ENCODE measurements around the gene NLRP14.

DNA sequence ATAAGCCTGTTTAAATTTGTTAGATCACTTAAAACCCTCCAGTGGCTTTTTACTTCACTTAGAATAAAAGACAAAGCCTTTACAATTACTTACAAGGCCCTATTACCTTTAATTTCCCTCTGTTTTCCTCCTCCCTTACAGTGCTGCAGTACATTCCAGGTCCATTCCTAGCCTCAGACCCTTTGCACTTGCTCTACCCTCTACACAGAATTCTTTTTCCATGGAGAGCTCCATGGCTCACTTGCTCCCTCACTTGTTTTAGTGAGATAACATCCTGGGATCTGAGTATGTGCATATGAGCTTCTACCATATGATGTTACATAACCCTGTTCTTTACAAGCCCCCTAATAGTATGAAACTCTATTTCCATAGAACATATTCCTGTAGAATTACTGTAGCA is 24.6 kb upstream of the NLRP14 start:
- TF ChIP-seq, protein P1, sequence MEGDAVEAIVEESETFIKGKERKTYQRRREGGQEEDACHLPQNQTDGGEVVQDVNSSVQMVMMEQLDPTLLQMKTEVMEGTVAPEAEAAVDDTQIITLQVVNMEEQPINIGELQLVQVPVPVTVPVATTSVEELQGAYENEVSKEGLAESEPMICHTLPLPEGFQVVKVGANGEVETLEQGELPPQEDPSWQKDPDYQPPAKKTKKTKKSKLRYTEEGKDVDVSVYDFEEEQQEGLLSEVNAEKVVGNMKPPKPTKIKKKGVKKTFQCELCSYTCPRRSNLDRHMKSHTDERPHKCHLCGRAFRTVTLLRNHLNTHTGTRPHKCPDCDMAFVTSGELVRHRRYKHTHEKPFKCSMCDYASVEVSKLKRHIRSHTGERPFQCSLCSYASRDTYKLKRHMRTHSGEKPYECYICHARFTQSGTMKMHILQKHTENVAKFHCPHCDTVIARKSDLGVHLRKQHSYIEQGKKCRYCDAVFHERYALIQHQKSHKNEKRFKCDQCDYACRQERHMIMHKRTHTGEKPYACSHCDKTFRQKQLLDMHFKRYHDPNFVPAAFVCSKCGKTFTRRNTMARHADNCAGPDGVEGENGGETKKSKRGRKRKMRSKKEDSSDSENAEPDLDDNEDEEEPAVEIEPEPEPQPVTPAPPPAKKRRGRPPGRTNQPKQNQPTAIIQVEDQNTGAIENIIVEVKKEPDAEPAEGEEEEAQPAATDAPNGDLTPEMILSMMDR (IDR thresholded peaks at IDR 0.05), result no peak
- TF ChIP-seq EP300 (IDR thresholded peaks at IDR 0.05), result no peak

Data from suprapubic skin (tissue), 3 donors.